Stomach (tissue), 9 donors: ENCODE data around the gene PDE4D. TPM values are rescaled to one million over a fixed set of nuclear protein-coding genes. Genes with fewer than 3 reads are reported as not detected.
"Not testable (repeated sequence)": the region's sequence is repeated elsewhere in the genome, so short reads cannot be mapped to it uniquely, and the experiment has no call there.

Experiments
- DNase-seq, 2 donors: peaks; one replicate each; pipeline versions ENCODE4 v3.0.0 to v3.0.0-alpha.2; 2013 to 2019
- H3K27ac ChIP-seq, 5 donors: fragments of 200-600 bp in 4 of 5; sonication (generic) in 4 of 5; one replicate each; pipeline ENCODE4 v1.5.1; 2013 to 2019; ENCODE audit warnings: mild to moderate bottlenecking in 1 of 5, moderate library complexity in 1 of 5
- H3K27me3 ChIP-seq, 3 donors: fragments of 200-600 bp; sonication (generic); one replicate each; pipeline ENCODE4 v1.5.1; 2017 to 2019; ENCODE audit warnings: mixed run types in 1 of 3
- H3K36me3 ChIP-seq, 4 donors: fragments of 200-600 bp; sonication (generic); 1 replicate in 3 of 4; 2 replicates in 1 of 4; pipeline ENCODE4 v1.5.1; 2016 to 2019
- H3K4me1 ChIP-seq, 4 donors: fragments of 200-600 bp; sonication (generic); one replicate each; pipeline ENCODE4 v1.5.1; 2016 to 2019
- H3K4me3 ChIP-seq, 4 donors: fragments of 200-600 bp; sonication (generic) in 3 of 4; one replicate each; pipeline ENCODE4 v1.5.1; 2016 to 2019; ENCODE audit warnings: mild to moderate bottlenecking in 1 of 4
- H3K9me3 ChIP-seq, 4 donors: fragments of 200-600 bp; sonication (generic); one replicate each; pipeline ENCODE4 v1.5.1; 2016 to 2019
- CTCF ChIP-seq, 7 experiments: fragments of 450-650 bp in 4 of 7; fragments of 200-600 bp in 3 of 7; sonication (generic) in 3 of 7; IDR thresholded peaks; one replicate each; pipeline ENCODE4 v1.5.1; 2016 to 2019; ENCODE audit warnings: antibody characterized with exemption in 7 of 7, control low read depth in 2 of 7, mild to moderate bottlenecking in 1 of 7
- EP300 ChIP-seq: sonication (generic); formaldehyde crosslinking; IDR thresholded peaks from one replicate; pipeline ENCODE4 v1.6.1; 2017; ENCODE audit warnings: antibody characterized with exemption
- POLR2A ChIP-seq, 4 donors: fragments of 450-650 bp; IDR thresholded peaks; one replicate each; pipeline ENCODE4 v1.6.1; 2016; ENCODE audit warnings: antibody characterized with exemption in 4 of 4, control low read depth in 2 of 4, mild to moderate bottlenecking in 1 of 4, moderate library complexity in 1 of 4
- POLR2AphosphoS5 ChIP-seq, 3 donors: sonication (generic); formaldehyde crosslinking; IDR thresholded peaks; one replicate each; pipeline ENCODE4 v1.6.1; 2016; ENCODE audit warnings: antibody characterized with exemption in 3 of 3
- WGBS, 5 donors: extraction: QIAGEN DNeasy Blood & Tissue Kit in 3 of 5; methylation state at CpG; one replicate each; pipeline versions ENCODE4 v1.1.5 to v1.1.7; 2013 to 2018; 5-methylcytosine and 5-hydroxymethylcytosine counted together
- intact Hi-C: fragments of 100-400 bp; cut with DNase I; formaldehyde crosslinking; loops from one replicate; pipeline ENCODE4 v1.15.1; 2023; ENCODE audit warnings: low total_unique reads
- polyA plus RNA-seq, 3 donors: library from polyadenylated mRNA; stranded (reverse); fragments of 200-250 nt; gene quantifications; one replicate each; pipeline ENCODE4 v1.2.3, GENCODE V29; 2013
- total RNA-seq, 5 donors: library from RNA; depleted of rRNA; stranded (reverse); fragments of >200 nt; gene quantifications; one replicate each; pipeline versions ENCODE4 v1.1.0 to v1.2.3, GENCODE V29; 2014 to 2016
- donor health status: healthy with polysubstance abuse.
- donor health status: Bipolar disorder and iron deficiency.
- donor health status: healthy.

Gene PDE4D
- total and polyA plus RNA-seq, 8 donors = 3.1 to 147 (median 97.3) TPM

- no peak overlapping the region for H3K27ac ChIP-seq
- no peaks in the 10 kb centered on the region for H3K27me3 ChIP-seq
- no peak for TF ChIP-seq CTCF (IDR thresholded peaks at IDR 0.05)
- TF ChIP-seq POLR2A (IDR thresholded peaks at IDR 0.05) = no peak
- no peak for TF ChIP-seq EP300
- TF ChIP-seq POLR2AphosphoS5 (IDR thresholded peaks at IDR 0.05) = no peak
- H3K4me3 ChIP-seq = no peak overlapping the region
- no peak for DNase-seq
- H3K9me3 ChIP-seq = no peaks in the 10 kb centered on the region
- intact Hi-C loops = no loop called here
- no peaks in the 10 kb centered on the region for H3K36me3 ChIP-seq
- WGBS, 5 donors = 63 to 95% (median 80%) methylated on average over 1 of the region's 1 CpG
- peaks cover 0 to 7% (median 0%) of the 10 kb centered on the region in 4 donors for H3K4me1 ChIP-seq
These were observed 477.1 kb downstream of the PDE4D start for GRCh38 chr5:59416451-59416850.

- Histone ChIP-seq H3K4me1 (peaks cover 0 to 7% (median 0%) of the 10 kb centered on the region in 4 donors), H3K9me3 (no peaks in the 10 kb centered on the region), H3K27me3 (no peaks in the 10 kb centered on the region), H3K27ac (no peak overlapping the region), H3K36me3 (no peaks in the 10 kb centered on the region), H3K4me3 (no peak overlapping the region)
- intact Hi-C loops = no loop called here
- TF ChIP-seq CTCF (IDR thresholded peaks at IDR 0.05) = no peak
- 71 to 79% (median 72%) methylated on average over 4 of the region's 4 CpGs for WGBS, 5 donors
- DNase-seq = no peak
These were observed 477.5 kb downstream of the PDE4D start for GRCh38 chr5:59416026-59416425.

- intact Hi-C loops = no loop called here
- no peak overlapping the region for H3K27ac ChIP-seq
- peaks cover 6 to 14% (median 10%) of the 10 kb centered on the region in 4 donors for H3K9me3 ChIP-seq
- H3K4me1 ChIP-seq = peaks cover 0 to 7% (median 0%) of the 10 kb centered on the region in 4 donors
- H3K36me3 ChIP-seq = no peaks in the 10 kb centered on the region
- H3K4me3 ChIP-seq = no peak overlapping the region
- no peak for TF ChIP-seq CTCF (IDR thresholded peaks at IDR 0.05)
- no peak for TF ChIP-seq POLR2AphosphoS5 (IDR thresholded peaks at IDR 0.05)
- no peak for TF ChIP-seq EP300
- no peak for TF ChIP-seq POLR2A (IDR thresholded peaks at IDR 0.05)
- 50 to 93% (median 81%) methylated on average over 2 of the region's 2 CpGs for WGBS, 5 donors
- no peak for DNase-seq
- H3K27me3 ChIP-seq = no peaks in the 10 kb centered on the region
These were observed 481.1 kb downstream of the PDE4D start for GRCh38 chr5:59412428-59412827.

- intact Hi-C loops, H3K4me1 ChIP-seq, H3K27me3 ChIP-seq, H3K36me3 ChIP-seq, DNase-seq, H3K4me3 ChIP-seq, H3K27ac ChIP-seq: not testable (repeated sequence)
- 92 to 98% (median 97%) methylated on average over 3 of the region's 3 CpGs for WGBS, 5 donors
- H3K9me3 ChIP-seq = peaks cover 6 to 17% (median 11%) of the 10 kb centered on the region in 4 donors
These were observed 484.5 kb downstream of the PDE4D start for GRCh38 chr5:59408997-59409396.

GRCh38 chr5:59407967-59408366 lies 485.6 kb downstream of the PDE4D start:
- WGBS, 5 donors = 90 to 100% (median 97%) methylated on average over 1 of the region's 1 CpG
- no peaks in the 10 kb centered on the region for H3K4me1 ChIP-seq
- intact Hi-C loops = no loop called here

More at GRCh38 chr5:59407967-59408366, 485.6 kb downstream of the PDE4D start:
- Histone ChIP-seq H3K9me3 (peaks cover 6 to 17% (median 11%) of the 10 kb centered on the region in 4 donors), H3K4me3 (no peak overlapping the region), H3K36me3 (no peaks in the 10 kb centered on the region), H3K27me3 (no peaks in the 10 kb centered on the region), H3K27ac (no peak overlapping the region)
- TF ChIP-seq POLR2AphosphoS5 (IDR thresholded peaks at IDR 0.05) = no peak
- no peak for TF ChIP-seq CTCF (IDR thresholded peaks at IDR 0.05)
- TF ChIP-seq POLR2A (IDR thresholded peaks at IDR 0.05) = no peak
- TF ChIP-seq EP300 = no peak
- DNase-seq = no peak
